ENCODE data around the gene PPP2R5C. TPM values are rescaled to one million over a fixed set of nuclear protein-coding genes. Genes with fewer than 3 reads are reported as not detected.

The PPP2R5C gene
- total RNA-seq, 1 donor from 2014 or later, result 227 TPM

GRCh38 chr14:101961011-101961721, 199.7 kb downstream of the PPP2R5C start:
- ChIA-PET CTCF (interaction anchor here (0.8 to 2.6 kb wide), 10 partner anchors 11 to 353 kb away, joined by 3 to 16 read pairs (median 4); no protein-coding TSS in a partner anchor), POLR2A (interaction anchor here (0.7 to 1.6 kb wide), 4 partner anchors 10 to 353 kb away, joined by 3 to 8 read pairs (median 4); no protein-coding TSS in a partner anchor)
- DNase-seq, result peak; percentile 55
- Mint-ChIP-seq H3K27ac (no peak overlapping the region), H3K4me3 (peak overlapping the region; percentile 35), H3K4me1 (peaks cover 20% of the 10 kb centered on the region), H3K36me3 (ENCODE audit: low read depth) (peaks cover 1% of the 10 kb centered on the region), H3K9me3 (no peaks in the 10 kb centered on the region), H3K27me3 (no peaks in the 10 kb centered on the region)
- intact Hi-C loops (cut with micrococcal nuclease), result loop anchor here (1.0 to 5.0 kb wide), 8 partner anchors 31 to 1426 kb away; partner anchors contain the start of gene MARK3
- peak; percentile 20 for ATAC-seq (ENCODE audit: low read depth)
- no peak for TF ChIP-seq CTCF (IDR thresholded peaks at IDR 0.05)

- Mint-ChIP-seq H3K27me3 (no peaks in the 10 kb centered on the region), H3K4me1 (peaks cover 24% of the 10 kb centered on the region), H3K36me3 (ENCODE audit: low read depth) (peaks cover 1% of the 10 kb centered on the region), H3K4me3 (no peak overlapping the region), H3K27ac (no peak overlapping the region), H3K9me3 (no peaks in the 10 kb centered on the region)
- ChIA-PET POLR2A (interaction anchor here (0.7 to 1.6 kb wide), 4 partner anchors 11 to 353 kb away, joined by 3 to 8 read pairs (median 4); no protein-coding TSS in a partner anchor), CTCF (interaction anchor here (0.8 to 2.6 kb wide), 11 partner anchors 10 to 358 kb away, joined by 3 to 16 read pairs (median 4); partner anchors contain the start of gene ZNF839)
- DNase-seq, result no peak
- ATAC-seq (ENCODE audit: low read depth), result no peak
- TF ChIP-seq CTCF (IDR thresholded peaks at IDR 0.05), result no peak
- intact Hi-C loops (cut with micrococcal nuclease), result loop anchor here (1.0 to 5.0 kb wide), 8 partner anchors 30 to 1425 kb away; partner anchors contain the start of gene MARK3
These were observed 200.4 kb downstream of the PPP2R5C start for GRCh38 chr14:101961746-101962502.

- CTCF ChIA-PET, result interaction anchor here (1.0 to 2.6 kb wide), 5 partner anchors 30 to 357 kb away, joined by 3 to 16 read pairs (median 11); partner anchors contain the start of gene ZNF839
- Mint-ChIP-seq H3K36me3 (ENCODE audit: low read depth) (peaks cover 1% of the 10 kb centered on the region), H3K4me1 (peaks cover 26% of the 10 kb centered on the region), H3K4me3 (no peak overlapping the region), H3K27me3 (no peaks in the 10 kb centered on the region), H3K27ac (no peak overlapping the region), H3K9me3 (no peaks in the 10 kb centered on the region)
- no peak for TF ChIP-seq CTCF (IDR thresholded peaks at IDR 0.05)
- POLR2A ChIA-PET, result no interaction called here
- no peak for ATAC-seq (ENCODE audit: low read depth)
- DNase-seq, result no peak
- intact Hi-C loops (cut with micrococcal nuclease), result loop anchor here (5.0 kb wide), 1 partner anchor 1425 kb away; the partner anchor contains the start of gene MARK3
These were observed 201.0 kb downstream of the PPP2R5C start for GRCh38 chr14:101962503-101962874.

GRCh38 chr14:101963052-101963451, 201.5 kb downstream of the PPP2R5C start:
- ATAC-seq (ENCODE audit: low read depth), result no peak
- H3K27ac Mint-ChIP-seq, result no peak overlapping the region
- no peak for TF ChIP-seq CTCF (IDR thresholded peaks at IDR 0.05)
- no peak overlapping the region for H3K4me3 Mint-ChIP-seq
- intact Hi-C loops (cut with micrococcal nuclease), result loop anchor here (5.0 kb wide), 1 partner anchor 1424 kb away; the partner anchor contains the start of gene MARK3
- ChIA-PET CTCF (interaction anchor here (1.0 kb wide), 2 partner anchors 30 to 256 kb away, joined by 3 read pairs; no protein-coding TSS in a partner anchor), POLR2A (interaction anchor here (0.6 to 3.2 kb wide), 2 partner anchors 14 to 153 kb away, joined by 4 to 15 read pairs; no protein-coding TSS in a partner anchor)
- no peak for DNase-seq
- H3K4me1 Mint-ChIP-seq, result peaks cover 31% of the 10 kb centered on the region
- no peaks in the 10 kb centered on the region for H3K9me3 Mint-ChIP-seq
- peaks cover 4% of the 10 kb centered on the region for H3K36me3 Mint-ChIP-seq (ENCODE audit: low read depth)
- H3K27me3 Mint-ChIP-seq, result no peaks in the 10 kb centered on the region

Data from activated B cell treated with CpG ODN at 0.5 μM for 24 hours (primary cell).